Stimulated activated CD4-positive, alpha-beta T cell treated with anti-CD3 and anti-CD28 coated beads, TNF-alpha, amount 100 ng/mL, for 48 hours (primary cell): Measurements from ENCODE around the gene STAB1.

ENCODE experiments used
- DNase-seq, 3 donors: peaks; one replicate each; pipeline ENCODE4 v3.0.0-alpha.2; 2020; ENCODE audit warnings: low read depth in 3 of 3

The STAB1 gene

GRCh38 chr3:52534281-52535183 is 39.4 kb downstream of the STAB1 start:
- no peak for DNase-seq

DNA sequence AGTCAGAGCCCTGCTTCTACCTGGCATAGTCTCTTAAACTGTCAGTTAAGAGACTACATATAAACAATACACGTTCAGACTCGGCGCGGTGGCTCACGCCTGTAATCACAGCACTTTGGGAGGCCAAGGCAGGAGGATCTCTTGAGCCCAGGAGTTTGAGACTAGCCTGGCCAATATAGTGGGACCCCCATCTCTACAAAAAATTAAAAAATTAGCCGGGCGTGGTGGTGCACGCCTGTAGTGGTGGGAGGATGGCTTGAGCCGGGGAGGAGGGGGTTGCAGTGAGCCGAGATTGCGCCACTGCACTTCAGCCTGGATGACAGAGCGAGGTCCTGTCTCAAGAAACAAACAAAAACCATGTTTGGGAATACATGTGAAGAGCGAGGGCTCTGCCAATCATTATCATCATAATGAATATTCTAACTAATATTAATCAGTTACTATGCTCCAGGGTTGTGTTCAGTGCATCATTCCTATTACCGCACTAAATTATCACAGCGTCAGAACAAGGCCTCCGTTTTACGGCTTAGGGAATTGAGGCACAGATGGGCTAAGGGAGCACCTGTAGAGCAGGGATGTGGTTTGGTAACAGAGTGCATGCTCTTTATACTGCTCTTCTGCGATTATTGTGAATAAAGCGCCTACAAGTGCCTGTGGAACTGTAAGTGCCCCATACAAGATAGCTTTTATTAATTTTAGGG is 40.4 kb downstream of the STAB1 start:
- no peak for DNase-seq

DNA sequence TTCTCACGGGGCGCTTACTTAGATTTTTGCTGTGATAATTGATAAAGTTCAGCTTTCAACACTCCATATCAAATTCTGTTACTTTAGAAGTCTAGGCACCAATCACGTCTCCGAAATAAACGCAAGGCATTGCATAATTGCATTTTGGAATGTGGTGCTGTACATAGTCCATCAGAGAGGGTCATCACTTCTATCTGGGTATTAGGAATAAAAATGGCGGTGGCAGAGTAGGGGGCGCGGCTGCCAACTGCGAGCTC is 40.9 kb downstream of the STAB1 start:
- no peak for DNase-seq

- peak; percentile 92 to 97 (median 95) for DNase-seq
Measured at GRCh38 chr3:52536369-52537164, 41.4 kb downstream of the STAB1 start, which contains the start of gene UQCC5. Gene UQCC5, plus strand, starts transcription at chr3:52536605. Its CDS starts 151 bp downstream, at chr3:52536756.

DNA sequence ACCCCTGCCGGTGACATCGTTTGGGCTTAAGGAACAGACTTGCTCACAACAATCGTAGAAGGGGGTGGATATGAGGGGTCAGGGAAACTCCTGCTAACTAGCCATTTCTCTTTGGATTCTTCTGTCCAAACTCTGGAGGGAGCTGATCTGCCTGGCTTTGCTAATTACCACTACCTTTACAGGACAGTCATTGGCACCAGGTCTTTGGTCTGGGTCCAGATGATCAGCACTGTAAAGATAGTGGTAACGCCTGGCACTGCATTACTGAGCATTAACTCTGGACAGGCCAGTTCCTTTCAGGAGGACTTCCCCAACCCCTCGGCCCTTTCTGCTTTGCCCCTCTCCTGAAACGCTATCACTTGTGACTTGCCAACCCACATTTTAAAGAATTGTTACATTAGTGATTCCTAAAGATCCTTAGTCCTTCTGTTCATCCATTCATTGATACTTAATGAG is 42.1 kb downstream of the STAB1 start:
- no peak for DNase-seq

DNA sequence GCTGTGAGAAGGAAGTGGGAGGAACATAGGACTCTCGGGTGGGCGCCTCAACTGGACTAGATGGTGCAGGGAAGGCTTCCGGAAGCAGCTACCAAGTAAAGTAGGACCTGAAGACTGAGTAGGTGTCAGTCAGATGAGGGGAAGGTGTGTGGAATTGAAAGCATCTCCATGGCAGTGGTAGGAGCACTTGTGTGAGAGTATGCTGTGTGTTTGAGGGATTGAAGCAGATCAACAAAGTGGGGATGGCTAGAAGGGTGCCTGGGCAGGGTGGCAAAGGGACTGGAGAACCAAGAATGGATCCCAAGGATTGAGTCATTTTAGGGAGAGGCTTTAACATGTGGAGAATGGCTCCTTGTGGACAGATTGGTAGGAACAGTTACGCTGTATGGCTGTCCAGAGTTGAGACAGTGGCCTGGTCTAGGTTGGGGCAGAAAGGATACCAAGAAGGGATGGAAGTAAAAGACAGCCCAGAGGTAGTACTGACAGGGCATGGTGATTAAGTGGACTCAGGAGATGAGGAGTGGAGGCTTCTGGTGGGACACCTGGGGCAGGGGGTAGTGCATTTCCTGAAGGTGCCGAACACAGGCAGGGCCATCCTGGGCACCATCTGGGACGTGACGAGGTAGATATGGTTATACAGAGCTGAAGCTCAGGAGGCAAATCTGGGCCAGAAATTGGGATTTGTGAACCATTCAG is 42.7 kb downstream of the STAB1 start:
- DNase-seq = no peak

DNA sequence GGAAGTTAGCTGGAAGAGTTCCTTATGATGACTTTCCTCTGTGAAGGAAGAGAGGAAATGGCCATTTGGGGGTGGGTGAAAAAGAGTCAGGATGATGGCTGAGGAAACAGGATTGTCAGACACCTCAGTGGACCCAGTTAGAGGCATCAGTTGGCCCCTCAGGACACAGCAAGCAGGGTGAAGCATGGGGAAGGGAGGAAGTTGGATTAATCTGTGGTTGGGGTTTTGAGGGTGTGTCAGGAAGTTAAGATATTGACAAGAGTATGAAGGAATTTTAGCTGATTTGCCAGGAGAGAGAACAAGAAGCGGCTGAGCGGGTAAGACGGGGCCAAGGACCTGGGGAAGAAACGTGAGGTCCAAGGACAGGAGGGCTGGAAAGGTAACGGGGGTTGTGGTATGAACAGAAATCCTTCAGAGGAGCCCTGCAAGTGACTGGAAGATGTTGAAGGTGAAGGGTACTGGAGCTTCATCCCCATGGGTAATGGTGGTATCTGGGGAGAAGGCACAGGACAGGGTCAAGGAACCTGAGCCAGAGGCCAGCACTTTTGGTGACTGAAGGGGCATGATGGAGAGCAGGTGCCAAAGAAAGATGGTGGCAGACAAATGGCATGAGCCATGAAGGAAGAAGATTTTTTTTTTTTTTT is 44.0 kb downstream of the STAB1 start:
- no peak for DNase-seq

- DNase-seq = no peak
Measured at GRCh38 chr3:52541050-52541449, 45.9 kb downstream of the STAB1 start.

DNA sequence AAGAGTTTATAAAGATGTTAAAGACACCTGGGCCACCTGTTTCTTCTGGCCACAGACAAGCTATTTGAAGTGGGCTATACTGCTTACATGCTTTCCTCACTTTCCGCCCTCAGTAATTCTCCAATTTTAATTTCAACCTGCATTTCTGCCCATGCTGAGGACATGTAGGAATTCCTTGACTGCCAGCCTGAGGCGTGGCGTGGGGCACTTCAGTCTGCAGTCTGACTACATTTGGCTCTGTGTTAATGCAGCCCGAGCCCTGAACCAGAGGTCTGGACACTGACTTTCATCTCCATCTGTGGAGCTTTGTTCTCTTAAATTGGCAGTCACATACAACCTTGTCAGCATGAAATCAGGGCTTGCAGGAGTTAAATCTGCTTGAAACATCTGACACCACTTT is 49.8 kb downstream of the STAB1 start:
- DNase-seq = no peak

- no peak for DNase-seq
Measured at GRCh38 chr3:52546111-52546901, 51.2 kb downstream of the STAB1 start.

- no peak for DNase-seq
Measured at GRCh38 chr3:52547143-52547542, 52.0 kb downstream of the STAB1 start.

- no peak for DNase-seq
Measured at GRCh38 chr3:52551118-52551517, 56.0 kb downstream of the STAB1 start.

- DNase-seq = no peak
Measured at GRCh38 chr3:52552089-52552488, 57.0 kb downstream of the STAB1 start.

GRCh38 chr3:52554026-52554755 is 59.1 kb downstream of the STAB1 start:
- DNase-seq = no peak

DNA sequence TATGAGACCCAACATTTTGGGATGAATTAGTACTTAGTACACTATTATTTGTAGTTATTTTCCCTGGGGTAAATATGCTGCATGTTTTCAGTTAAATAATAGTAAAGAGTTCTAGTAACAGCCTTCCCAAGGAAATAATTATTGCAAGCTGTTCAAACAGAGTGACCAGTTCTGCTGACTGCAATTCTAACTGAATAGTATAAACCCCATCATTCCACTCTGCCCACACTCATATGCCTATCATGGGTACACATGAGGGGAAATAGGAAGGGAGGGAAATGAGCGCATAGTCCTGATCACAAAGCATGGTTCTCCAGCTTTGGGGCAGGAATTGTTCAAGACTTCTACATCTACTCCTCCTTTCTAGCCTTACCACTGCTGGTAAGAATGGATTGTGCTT is 59.9 kb downstream of the STAB1 start:
- DNase-seq = no peak

DNA sequence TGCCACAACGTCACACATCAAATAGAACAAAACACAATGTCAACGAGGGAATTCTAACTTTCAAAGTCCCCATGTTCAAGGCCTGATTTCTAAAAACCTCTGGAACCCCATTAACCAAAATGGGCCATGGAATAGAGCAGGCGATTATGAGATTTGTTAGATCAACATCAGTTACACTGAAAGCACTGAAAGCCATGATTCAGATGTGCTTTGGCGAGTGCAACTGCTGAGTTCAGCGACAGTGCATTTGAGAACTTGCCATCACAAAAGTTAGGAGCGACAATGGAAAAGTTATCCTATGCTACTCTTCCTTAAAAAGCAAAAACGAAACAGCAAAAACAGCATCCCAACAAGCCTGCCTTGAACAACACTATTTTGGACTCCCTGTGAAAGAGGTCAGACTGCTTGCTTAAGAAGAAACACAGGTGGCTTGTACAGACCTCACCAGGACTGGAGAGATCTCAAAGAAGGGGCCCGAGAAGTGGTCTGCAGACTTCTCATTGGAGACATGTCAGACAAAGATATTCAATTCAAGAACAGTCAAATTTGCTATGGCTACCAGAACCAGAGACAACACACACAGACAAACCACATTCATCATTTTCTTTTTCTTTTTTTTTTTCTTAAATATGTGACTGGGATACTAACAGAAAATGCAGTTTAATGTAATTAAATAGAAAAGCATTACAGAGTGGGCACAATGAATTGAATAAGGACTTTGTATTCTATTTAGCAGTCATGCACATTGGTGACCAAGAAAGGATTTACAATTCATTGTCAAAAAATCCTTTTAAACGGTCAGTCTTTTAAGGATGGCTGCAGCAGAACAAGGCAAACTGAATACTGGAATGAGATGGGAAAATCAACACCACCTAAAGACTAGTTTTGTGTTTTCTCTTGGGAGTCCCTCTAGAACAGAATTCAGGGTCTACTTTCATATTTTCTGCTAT is 62.1 kb downstream of the STAB1 start:
- DNase-seq = no peak

DNA sequence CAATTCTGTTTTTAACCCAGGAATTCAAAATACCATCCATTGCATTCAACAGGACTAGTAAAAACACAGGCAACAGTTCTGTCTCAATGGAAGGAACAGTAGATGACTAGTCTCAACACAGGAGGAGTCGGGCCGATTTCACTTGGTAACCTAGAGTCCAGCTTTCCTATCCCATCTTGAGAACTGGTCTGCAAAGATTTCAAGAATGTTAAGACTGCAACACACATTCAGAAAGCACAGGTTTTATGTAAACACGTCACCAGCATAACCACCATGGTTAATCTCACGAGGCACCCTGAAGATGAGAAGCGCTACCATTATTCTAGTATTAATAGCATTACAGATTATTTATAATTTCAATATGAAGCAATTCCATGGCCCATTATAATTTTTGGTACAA is 63.3 kb downstream of the STAB1 start:
- DNase-seq = no peak

DNA sequence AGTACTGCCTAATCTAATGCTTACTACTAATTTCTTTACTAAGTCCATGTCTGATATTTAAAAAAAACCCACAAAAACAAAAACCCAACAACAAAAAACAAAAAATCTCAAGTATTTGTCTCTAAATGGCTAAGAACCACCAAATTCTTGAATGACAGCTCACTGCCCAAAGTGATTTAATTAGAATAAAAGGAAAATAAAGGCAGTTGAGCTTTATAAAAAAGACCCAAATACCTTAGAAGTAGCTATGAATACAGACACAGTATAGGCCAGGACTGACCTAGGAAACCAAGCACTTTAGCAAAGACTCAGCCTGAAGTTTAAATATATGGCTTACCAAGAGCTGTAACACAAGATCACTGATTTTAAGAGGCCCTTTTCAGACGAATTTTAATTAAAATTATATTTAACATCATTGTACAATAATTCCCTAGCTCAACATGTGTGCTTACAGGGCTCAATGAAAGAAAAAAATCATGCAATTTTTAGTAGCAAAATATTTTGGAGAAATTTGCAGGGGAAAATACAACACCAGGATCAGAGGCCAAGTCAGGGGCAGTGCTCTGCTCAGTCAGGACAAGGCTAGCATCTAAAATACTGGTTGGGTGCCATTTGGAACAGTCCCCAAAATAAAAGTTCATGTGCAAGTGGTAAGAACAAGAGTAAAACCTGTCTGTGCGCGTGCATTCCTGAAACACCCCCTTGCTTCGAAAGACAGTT is 66.0 kb downstream of the STAB1 start:
- DNase-seq = no peak
